CD4-positive, alpha-beta T cell treated with Interleukin-1 beta for 1 hour (primary cell): Measurements from ENCODE around the gene SMO.
"Not testable (repeated sequence)": the region's sequence is repeated elsewhere in the genome, so short reads cannot be mapped to it uniquely, and the experiment has no call there.

Experiments
- DNase-seq, 2 donors: peaks; one replicate each; pipeline ENCODE4 v3.0.0-alpha.2; 2020 to 2022

Gene SMO

DNA sequence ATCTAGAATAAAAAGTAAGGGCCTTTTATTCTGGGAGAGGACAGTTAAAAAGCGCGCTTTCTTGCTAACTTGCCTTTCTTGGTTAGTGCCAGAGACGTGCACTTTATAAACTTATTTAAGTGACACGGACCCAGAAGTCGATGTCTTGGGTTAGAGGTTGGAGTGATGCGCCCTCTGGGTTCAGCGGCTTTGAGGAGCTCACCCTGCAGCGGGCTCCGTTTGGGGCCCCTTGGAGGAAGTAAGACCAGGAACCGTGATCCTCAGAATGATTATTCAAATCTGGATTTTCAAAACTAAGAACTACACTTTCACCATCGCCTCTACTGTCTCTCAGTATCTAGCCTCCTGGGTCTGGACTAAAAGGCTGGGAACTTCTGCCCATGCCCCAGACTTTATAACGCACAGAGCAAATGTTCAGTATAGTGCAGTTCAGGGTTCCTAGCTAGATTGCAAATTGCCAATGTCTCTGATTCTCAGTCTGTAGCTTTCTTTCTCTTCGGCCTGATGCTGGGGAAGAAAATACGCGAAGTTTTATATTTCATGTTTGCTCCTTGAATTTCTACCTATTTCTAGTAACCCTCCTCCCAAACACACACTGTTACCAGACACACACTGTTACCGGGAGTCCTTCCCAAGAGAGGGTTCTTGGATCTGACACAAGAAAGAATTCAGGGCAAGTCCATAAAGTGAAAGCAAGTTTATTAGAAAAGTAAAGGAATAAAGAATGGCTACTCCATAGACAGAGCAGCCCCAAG lies 18.6 kb upstream of the SMO start:
- peak in 1 of 2 donors; percentile 29 for DNase-seq

DNA sequence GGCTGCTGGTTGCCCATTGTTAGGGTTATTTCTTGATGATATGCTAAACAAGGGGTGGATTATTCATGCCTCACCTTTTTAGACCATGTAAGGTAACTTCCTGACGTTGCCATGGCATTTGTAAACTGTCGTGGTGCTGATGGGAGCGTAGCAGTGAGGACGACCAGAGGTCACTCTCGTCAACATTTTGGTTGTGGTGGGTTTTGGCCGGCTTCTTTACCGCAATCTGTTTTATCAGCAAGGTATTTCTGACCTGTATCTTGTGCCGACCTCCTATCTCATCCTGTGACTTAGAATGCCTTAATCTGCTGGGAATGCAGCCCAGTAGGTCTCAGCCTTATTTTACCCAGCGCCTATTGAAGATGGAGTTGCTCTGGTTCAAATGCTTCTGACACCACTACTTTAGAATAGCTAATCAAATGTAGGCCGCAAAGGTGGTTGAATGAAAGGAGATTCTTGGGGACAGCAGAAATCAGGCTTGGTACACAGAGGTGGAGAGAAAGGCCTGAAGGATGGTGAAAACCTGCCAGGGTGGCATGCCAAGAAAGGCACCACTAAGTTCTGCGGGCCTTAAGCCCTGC lies 17.9 kb upstream of the SMO start:
- DNase-seq: no peak

DNA sequence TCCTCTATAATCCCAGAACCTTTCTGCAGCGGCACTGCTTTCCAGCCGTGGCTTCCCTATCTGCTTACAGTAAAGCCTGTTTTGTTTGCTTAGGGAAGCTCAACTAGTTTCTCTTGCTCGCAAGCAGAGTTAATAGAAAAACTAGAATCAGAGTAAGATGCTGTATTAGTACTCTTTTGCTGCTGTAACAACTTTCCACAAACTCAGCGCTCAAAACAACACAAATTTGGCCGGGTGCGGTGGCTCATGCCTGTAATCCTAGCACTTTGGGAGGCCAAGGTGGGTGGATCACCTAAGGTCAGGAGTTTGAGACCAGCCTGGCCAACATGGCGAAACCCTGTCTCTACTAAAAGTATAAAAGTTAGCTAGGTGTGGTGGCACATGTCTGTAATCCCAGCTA lies 14.6 kb upstream of the SMO start:
- not testable (repeated sequence) for DNase-seq

DNA sequence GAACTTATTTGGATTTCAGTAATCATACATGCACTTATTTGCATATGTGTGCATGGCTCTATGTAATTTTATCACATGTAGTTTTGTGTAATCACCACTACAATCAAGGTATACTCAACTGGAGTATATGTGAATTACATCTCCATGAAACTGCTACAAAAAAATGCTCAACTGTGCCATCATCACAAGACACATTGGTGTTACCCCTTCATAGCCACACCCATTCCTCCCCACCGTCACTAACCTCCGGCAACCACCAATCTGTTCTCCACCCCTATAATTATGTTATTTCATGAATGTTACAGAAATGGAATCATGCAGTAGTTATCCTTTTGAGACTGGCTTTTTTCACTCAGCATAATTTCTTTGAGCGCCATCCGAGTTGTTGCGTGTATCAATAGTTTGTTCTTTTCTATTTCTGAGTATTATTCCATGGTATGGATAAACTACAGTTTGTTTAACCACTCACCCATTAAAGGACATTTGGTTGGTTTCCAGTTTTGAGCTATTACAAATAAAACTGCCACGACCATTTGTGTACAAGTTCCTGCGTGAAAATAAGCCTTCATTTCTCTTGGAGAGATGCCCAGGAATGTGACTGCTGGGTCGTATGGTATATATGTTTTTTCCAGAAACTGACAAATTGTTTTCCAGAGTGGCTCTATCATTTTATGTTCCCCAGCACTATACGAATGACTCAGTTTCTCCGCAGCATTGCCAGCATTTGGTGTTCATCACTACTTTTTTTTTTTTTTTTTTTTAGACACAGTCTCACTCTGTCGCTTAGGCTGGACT lies 11.3 kb upstream of the SMO start:
- DNase-seq: no peak

DNA sequence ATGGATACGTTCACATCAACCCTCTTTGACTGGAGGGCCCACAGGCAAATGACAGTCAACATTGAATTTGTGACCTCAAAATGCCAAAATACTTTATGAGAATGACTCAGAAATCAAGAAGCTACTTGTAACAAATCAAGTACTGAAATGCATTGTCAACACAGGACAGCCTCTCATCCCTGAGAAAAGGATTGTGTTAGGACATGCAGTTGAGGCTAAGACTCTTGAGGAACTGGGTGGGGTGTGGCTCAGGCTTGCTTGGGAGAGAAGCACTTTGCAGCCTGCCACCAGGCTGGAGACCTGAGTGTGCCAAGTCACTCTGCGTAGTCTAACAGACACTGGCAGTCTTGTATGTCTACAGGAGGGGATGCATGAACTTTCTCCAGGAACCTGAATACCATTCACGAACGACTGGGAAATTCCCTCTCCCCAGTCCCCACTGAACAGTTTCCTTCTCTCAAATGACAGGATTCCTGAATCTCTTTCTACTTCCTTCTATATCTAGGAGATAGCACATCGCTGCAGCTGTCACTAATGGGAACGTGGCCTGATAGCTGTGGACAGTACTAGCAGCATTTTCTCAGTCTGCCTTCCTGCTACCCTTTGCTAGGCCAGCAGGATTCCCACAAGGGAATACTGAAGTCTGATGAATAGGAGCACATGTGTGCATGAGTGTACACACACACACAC lies 3.3 kb upstream of the SMO start:
- DNase-seq: no peak

DNA sequence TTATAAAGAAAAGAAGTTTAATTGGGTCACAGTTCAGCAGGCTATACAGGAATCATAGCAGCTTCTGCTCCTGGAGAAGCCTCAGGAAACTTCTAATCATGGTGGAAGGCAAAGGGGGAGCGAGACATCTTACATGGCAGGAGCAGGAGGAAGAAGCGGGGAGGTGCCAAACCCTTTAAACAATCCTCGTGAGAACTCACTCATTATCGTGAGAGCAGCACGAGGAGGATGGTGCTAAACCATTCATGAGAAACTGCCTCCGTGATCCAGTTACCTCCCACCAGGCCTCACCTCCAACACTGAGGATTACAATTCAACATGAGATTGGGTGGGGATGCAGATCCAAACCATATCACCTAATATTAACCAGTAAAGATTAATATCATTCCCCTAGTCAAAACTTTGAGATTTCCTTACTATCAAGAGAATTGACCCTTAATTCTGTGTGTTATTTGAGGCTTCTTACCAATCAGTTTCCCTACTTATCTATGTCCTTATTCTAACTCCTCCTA lies 1.6 kb upstream of the SMO start:
- no peak for DNase-seq

DNA sequence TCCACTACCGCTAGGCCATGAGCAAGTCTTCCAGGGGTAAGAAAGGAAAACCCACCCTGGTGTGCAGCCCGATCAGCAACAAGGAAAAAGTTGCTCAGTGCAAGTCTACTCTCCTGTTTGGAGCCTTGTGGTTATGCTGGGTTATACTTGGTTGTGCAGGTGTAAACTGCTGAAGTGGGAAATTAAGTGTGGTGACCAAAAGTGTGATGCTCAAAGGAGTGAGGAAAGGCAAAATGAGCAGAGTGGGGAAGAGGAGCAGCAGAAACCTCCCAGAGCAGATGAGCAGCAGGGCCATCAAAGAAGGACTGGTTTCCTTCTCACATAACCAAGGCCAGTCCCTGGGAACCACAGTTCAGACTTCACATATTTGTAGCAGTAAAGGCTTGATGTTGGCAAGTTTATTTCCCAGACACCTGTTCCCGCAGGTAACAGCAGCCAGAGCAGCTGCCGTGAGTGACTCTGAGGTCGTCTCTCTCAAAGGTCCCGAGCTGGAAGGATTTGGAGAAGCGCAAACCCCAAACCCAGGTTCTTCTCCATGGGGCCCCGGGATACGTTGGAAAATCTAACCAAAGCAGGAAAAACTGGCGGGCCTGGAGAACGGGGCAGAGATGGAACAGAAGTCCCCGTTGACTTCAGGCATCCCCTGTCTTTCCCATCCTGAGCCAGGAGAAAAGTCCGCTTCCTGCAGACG lies 607 bp upstream of the SMO start:
- no peak for DNase-seq

DNA sequence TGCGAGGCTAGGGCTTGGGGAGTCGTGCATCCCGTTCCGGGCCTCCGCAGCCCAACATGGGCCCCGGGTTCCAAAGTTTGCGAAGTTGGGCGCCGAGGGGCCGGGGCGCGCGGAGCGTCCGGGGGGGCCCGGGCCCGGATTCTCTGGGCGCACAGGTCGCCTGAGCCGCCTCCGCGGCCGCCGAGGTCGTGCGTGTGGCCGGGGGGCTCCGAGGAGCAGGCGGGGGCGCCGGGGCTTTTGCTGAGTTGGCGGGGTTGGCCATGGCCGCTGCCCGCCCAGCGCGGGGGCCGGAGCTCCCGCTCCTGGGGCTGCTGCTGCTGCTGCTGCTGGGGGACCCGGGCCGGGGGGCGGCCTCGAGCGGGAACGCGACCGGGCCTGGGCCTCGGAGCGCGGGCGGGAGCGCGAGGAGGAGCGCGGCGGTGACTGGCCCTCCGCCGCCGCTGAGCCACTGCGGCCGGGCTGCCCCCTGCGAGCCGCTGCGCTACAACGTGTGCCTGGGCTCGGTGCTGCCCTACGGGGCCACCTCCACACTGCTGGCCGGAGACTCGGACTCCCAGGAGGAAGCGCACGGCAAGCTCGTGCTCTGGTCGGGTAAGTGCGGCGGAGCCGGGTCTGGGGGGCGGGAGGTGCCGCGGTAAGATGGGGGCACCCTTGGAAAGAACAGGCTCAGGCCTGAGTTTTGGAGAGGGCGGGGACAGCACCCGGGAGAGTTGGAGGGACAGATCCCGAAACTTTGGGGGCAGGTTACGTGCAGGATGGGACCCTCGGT lies 643 bp downstream of the SMO start:
- DNase-seq: no peak

DNA sequence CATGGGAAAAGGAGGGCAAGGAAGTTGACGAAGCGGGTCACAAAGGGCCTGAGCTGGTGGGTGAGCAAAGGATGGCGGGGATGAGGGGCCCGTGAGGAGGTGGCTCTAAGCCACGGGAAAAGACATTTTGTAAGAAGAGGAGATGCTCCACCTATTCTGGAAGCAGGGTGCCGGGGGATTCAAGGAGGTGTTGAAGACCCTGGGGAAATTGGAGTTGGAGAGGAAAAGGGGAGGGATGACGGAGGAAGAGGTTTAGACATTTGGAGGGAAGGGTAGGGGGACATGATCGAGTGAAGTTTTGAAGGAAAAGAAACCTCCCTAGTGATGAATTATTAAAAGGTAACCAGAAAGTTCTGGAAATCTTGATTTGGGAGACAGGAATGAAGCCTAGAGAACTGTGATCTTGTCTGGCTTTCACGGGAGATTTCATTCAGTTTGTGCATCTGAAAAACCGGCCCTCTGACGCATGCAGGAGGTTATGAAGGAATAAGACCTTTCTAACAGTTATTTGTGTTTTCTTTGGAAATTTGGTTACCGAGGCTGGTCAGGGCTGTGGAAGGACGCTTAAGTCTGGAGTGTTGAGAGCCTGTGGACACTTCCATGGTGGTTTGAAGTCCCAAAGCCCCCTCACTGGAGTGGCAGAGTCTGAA lies 1.4 kb downstream of the SMO start:
- DNase-seq: no peak

DNA sequence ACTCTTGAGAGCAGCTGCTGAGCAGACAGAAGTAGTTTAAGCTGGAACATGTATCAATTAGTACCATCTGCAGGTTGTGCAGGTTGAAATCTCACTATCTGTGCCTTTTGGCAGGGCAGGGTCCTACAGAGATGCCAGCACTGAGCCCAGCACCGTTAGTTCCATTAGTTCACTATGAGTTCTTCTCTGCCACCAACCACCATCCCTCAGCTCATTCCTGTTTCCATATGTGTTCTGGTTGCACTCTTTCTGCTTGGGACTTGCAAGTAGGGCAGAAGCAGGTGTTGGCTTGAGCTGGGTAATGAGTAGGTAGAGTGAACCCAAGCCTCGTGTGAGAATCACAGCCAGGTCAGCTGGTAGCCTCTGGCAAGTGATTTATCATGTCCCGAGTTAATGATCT lies 2.8 kb downstream of the SMO start:
- no peak for DNase-seq

DNA sequence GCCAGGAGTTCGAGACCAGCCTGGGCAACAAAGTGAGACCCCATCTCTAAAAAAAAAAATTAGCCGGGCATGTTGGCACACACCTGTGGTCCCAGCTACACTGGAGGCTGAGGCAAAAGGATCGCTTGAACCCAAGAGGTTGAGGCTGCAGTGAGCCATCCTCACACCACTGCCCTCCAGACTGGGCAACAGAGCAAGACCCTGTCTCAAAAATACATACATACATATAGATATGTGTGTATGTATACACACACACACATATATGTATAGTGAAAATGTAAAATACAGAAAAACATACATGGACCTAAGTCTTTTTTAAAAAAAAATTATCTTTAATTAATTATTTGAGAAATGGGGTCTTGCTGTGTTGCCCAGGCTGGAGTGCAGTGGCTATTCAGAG lies 5.5 kb downstream of the SMO start:
- DNase-seq: no peak

DNA sequence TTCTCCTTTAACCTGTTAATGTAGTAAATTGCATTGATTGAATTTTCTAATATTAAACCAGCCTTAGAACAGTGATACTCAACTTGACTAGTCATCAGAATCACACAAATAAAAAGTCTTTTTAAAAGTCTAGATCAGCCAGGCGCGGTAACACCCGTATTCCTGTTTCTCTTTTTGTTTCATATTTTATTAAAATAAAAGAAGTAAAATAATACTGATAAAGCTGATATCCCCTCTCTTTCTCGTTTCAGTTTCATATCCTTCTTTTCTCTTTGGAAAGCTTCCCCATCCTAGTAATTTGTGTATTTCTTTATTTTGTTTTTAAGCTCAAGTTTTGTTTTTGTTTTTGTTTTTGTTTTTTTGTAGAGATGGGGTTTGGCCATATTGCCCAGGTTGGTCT lies 9.3 kb downstream of the SMO start:
- DNase-seq: no peak

DNA sequence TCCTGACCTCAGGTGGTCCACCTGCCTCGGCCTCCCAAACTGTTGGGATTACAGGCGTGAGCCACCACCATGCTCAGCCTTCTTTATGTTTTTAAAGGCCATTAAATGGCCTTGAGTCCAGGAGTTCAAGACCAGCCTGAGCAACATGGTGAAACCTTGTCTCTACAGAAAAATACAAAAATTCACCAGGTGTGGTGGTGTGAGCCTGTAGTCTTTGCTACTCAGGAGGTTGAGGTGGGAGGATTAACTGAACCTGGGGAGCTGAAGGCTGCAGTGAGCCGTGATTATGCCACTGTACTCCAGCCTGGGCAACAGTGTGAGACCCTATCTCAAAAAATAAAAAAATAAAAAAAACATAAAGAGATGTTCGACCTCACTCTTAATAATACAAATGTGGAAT lies 11.0 kb downstream of the SMO start:
- no peak for DNase-seq

DNA sequence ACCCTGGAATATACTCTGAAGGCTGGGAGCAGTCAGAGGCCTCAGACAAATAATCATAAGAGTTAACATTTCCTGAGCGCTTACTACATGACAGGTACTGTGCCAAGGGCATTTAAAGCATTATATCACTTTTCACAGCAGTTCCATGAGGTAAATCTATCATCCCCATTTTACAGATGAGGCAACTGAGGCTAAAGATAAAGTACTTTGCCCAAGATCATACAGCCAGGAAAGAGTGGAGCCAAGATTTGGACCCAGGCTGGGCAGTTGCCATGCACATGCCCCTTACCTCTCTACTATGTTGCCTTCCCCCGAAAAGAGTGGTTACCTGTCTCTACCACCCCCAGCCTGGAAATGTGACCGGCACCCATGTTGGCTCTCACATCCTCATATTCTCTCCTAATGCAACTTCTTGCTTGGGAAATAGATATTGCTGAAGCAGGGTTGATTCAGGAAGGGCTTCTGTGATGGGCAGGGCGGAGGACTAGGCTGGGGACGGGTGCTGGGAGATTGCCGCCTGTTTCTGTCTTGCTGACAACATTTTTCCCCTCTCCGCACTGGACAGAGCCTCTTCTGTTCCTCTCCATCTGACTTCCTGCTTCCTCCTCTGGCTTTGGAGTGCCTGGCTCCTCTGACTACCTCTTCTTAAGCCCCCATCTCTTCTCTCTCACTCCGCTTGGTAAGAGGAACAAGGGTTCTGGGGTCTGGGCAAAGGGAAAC lies 13.8 kb downstream of the SMO start:
- DNase-seq: no peak

DNA sequence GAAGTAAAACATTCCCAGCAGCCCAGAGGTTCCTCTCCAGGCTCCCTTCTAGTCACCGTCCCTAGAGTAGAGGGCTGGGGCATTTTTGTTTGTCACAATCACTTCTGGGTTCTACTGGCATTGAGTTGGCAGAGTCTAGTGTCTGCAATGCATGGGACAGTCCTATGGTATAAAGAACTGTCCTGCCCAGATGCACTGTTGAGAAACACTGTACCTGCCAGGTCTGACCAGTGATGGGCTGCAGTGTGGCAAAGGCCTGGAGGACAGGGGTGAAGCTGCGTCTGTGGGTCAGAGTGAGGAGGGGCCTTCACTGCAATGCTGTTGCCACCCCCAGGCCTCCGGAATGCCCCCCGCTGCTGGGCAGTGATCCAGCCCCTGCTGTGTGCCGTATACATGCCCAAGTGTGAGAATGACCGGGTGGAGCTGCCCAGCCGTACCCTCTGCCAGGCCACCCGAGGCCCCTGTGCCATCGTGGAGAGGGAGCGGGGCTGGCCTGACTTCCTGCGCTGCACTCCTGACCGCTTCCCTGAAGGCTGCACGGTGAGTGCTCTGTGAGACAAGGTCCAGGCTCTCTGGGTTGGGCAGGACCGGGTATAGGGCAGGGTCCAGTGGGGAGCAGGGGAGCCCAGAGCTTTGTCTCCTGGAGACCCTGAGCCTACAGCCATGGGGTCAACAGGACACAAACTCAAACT lies 14.8 kb downstream of the SMO start:
- no peak for DNase-seq

DNA sequence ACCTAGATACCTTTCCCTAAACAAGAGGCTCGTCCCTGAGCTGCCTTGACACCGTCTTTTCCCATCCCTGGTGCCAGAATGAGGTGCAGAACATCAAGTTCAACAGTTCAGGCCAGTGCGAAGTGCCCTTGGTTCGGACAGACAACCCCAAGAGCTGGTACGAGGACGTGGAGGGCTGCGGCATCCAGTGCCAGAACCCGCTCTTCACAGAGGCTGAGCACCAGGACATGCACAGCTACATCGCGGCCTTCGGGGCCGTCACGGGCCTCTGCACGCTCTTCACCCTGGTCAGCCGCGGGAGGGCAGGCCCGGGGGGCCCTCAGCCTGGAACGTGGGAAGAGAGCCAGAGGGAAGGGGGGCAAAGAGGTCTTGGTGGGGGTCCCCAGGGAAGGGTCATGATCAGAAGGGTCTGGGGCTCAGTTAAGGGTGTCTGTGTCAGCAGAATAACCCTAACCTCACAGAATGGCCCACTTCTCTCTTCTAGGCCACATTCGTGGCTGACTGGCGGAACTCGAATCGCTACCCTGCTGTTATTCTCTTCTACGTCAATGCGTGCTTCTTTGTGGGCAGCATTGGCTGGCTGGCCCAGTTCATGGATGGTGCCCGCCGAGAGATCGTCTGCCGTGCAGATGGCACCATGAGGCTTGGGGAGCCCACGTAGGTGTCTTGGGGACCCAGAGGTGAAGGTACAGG lies 16.8 kb downstream of the SMO start:
- DNase-seq: no peak

DNA sequence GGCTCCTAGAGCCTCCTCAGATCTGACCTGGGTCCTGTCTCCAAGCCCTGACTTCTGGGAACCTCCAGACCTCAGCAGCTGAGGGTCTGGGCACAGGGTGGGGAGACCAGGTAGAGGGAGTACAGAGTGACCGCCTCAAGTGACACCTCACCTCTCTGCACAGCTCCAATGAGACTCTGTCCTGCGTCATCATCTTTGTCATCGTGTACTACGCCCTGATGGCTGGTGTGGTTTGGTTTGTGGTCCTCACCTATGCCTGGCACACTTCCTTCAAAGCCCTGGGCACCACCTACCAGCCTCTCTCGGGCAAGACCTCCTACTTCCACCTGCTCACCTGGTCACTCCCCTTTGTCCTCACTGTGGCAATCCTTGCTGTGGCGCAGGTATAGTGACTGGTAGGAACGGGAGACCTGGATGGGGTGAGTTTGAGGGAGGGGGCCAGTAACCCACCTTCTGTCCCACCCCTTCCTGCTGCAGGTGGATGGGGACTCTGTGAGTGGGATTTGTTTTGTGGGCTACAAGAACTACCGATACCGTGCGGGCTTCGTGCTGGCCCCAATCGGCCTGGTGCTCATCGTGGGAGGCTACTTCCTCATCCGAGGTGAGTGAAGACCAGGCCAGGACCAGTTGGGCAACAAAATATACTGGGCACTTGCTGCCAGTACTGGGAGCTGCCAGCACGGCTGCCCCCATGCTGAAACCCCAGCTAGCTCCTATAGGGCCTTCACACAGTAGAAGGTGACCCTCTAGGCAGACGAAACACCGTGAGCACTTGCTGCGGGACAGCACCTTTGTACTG lies 17.8 kb downstream of the SMO start:
- no peak for DNase-seq

DNA sequence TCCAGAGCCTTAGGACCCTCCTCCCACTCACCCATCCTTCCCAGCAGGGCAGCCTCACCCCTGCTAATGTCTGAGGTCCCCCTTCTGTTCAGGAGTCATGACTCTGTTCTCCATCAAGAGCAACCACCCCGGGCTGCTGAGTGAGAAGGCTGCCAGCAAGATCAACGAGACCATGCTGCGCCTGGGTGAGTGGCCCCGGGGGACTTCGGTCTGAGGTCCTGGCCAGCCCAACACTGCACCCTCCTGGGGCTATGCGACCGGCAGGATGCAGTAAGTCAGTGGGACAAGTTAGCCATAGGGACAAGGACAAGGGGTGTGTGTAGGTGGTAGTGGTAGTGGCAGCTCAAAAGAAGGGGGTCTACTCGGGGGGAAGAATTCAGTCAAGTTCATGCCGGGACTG lies 20.2 kb downstream of the SMO start:
- no peak for DNase-seq
